Astrocyte (in vitro differentiated cells and primary cell): ENCODE data around the gene CA5B. TPM values are rescaled to one million over a fixed set of nuclear protein-coding genes. Genes with fewer than 3 reads are reported as not detected.
A peak's percentile ranks its signal among the peaks of the same experiment; 100 is the strongest.

ENCODE experiments used
- DNase-seq: peaks from one replicate; pipeline ENCODE4 v3.0.0-alpha.2; 2010; ENCODE audit warnings: low read depth
- FAIRE-seq: peaks from 2 replicates; lab custom pipeline; 2011; peaks lifted over from hg19 to GRCh38; lab: Jason Lieb, UNC
- H2AFZ ChIP-seq: 2 replicates; pipeline ENCODE4 v1.6.0; 2012; ENCODE audit warnings: low read depth, low read length, inconsistent platforms
- H3K27ac ChIP-seq: 2 replicates; pipeline ENCODE4 v1.5.1; 2011; ENCODE audit warnings: low read depth, low read length, inconsistent platforms
- H3K27me3 ChIP-seq: 2 replicates; pipeline ENCODE4 v1.6.0; 2011; ENCODE audit warnings: low read length, inconsistent platforms; ENCODE audit not compliant: insufficient read depth
- H3K36me3 ChIP-seq: 2 replicates; pipeline ENCODE4 v1.5.1; 2011; ENCODE audit warnings: low read length, inconsistent platforms; ENCODE audit not compliant: insufficient read depth
- H3K4me1 ChIP-seq: 2 replicates; pipeline ENCODE4 v1.5.1; 2011; ENCODE audit warnings: low read length, inconsistent platforms; ENCODE audit not compliant: insufficient read depth
- H3K4me2 ChIP-seq: 2 replicates; pipeline ENCODE4 v1.6.0; 2012; ENCODE audit warnings: low read length, inconsistent platforms
- H3K4me3 ChIP-seq: 2 replicates; pipeline ENCODE4 v1.5.1; 2011; ENCODE audit warnings: low read depth, mild to moderate bottlenecking, low read length, inconsistent platforms; ENCODE audit not compliant: insufficient read depth
- H3K79me2 ChIP-seq: 2 replicates; pipeline ENCODE4 v1.6.0; 2012; ENCODE audit warnings: mild to moderate bottlenecking, low read length, inconsistent platforms; ENCODE audit not compliant: insufficient read depth
- H3K9ac ChIP-seq: 2 replicates; pipeline ENCODE4 v1.6.0; 2012; ENCODE audit warnings: mild to moderate bottlenecking, low read length, inconsistent platforms
- H3K9me3 ChIP-seq: 2 replicates; pipeline ENCODE4 v1.5.1; 2012; ENCODE audit warnings: low read depth, mild to moderate bottlenecking, low read length, inconsistent platforms; ENCODE audit not compliant: insufficient read depth
- H4K20me1 ChIP-seq: 2 replicates; pipeline ENCODE4 v1.6.0; 2012; ENCODE audit warnings: low read length, inconsistent platforms; ENCODE audit not compliant: insufficient read depth
- H3K27ac Mint-ChIP-seq: one replicate; pipeline ENCODE4 v1.8.0; 2021; ENCODE audit warnings: mild to moderate bottlenecking, mixed read lengths; ENCODE audit not compliant: unreplicated experiment
- H3K27me3 Mint-ChIP-seq: one replicate; pipeline ENCODE4 v1.8.0; 2021; ENCODE audit warnings: low read depth, mixed read lengths; ENCODE audit not compliant: unreplicated experiment
- H3K36me3 Mint-ChIP-seq: one replicate; pipeline ENCODE4 v1.8.0; 2021; ENCODE audit warnings: low read depth, mixed read lengths; ENCODE audit not compliant: unreplicated experiment
- H3K4me1 Mint-ChIP-seq: one replicate; pipeline ENCODE4 v1.8.0; 2021; ENCODE audit warnings: low read depth, mixed read lengths; ENCODE audit not compliant: unreplicated experiment
- H3K4me3 Mint-ChIP-seq: one replicate; pipeline ENCODE4 v1.8.0; 2021; ENCODE audit warnings: mild to moderate bottlenecking, moderate library complexity, mixed read lengths; ENCODE audit not compliant: unreplicated experiment
- H3K9me3 Mint-ChIP-seq: one replicate; pipeline ENCODE4 v1.8.0; 2021; ENCODE audit warnings: mild to moderate bottlenecking, mixed read lengths; ENCODE audit not compliant: unreplicated experiment
- CTCF ChIP-seq: IDR thresholded peaks from 2 replicates; pipeline ENCODE4 v1.5.1; 2011; ENCODE audit warnings: low read depth, mild to moderate bottlenecking, inconsistent platforms, low read length, moderate library complexity; ENCODE audit not compliant: insufficient read depth
- EZH2 ChIP-seq: IDR thresholded peaks from 2 replicates; pipeline ENCODE4 v1.6.1; 2012; ENCODE audit warnings: mild to moderate bottlenecking, low read length, inconsistent platforms; ENCODE audit not compliant: insufficient read depth
- total RNA-seq: library from RNA; stranded (reverse); gene quantifications from 2 replicates; pipeline ENCODE4 v1.2.1, GENCODE V29; 2021

CA5B gene
- total RNA-seq, 1 donor from 2014 or later = 6.4 TPM

GRCh38 chrX:15813416-15813815, 75.3 kb downstream of the CA5B start:
- H3K27me3 Mint-ChIP-seq = no peaks in the 10 kb centered on the region
- H3K9me3 ChIP-seq = no peaks in the 10 kb centered on the region
- H3K27ac Mint-ChIP-seq = no peak overlapping the region
- H3K4me2 ChIP-seq = no peak overlapping the region
- peaks cover 10% of the 10 kb centered on the region for H3K4me1 Mint-ChIP-seq
- H3K4me3 Mint-ChIP-seq = no peak overlapping the region
- TF ChIP-seq EZH2 = no peak
- TF ChIP-seq CTCF = no peak
- no peaks in the 10 kb centered on the region for H3K79me2 ChIP-seq
- no peaks in the 10 kb centered on the region for H3K36me3 Mint-ChIP-seq
- H3K9ac ChIP-seq = no peak overlapping the region
- no peaks in the 10 kb centered on the region for H3K27me3 ChIP-seq
- DNase-seq (no peak), FAIRE-seq (no peak)
- H3K4me3 ChIP-seq = no peak overlapping the region
- no peaks in the 10 kb centered on the region for H3K4me1 ChIP-seq
- no peaks in the 10 kb centered on the region for H3K9me3 Mint-ChIP-seq
- H3K27ac ChIP-seq = no peak overlapping the region
- no peaks in the 10 kb centered on the region for H4K20me1 ChIP-seq
- peaks cover 11% of the 10 kb centered on the region for H3K36me3 ChIP-seq
- H2AFZ ChIP-seq = no peak overlapping the region

GRCh38 chrX:15814771-15815365, 76.8 kb downstream of the CA5B start:
- Mint-ChIP-seq H3K4me1 (peaks cover 10% of the 10 kb centered on the region), H3K27me3 (no peaks in the 10 kb centered on the region), H3K36me3 (no peaks in the 10 kb centered on the region), H3K4me3 (no peak overlapping the region), H3K27ac (no peak overlapping the region), H3K9me3 (no peaks in the 10 kb centered on the region)
- Histone ChIP-seq H3K27ac (no peak overlapping the region), H3K79me2 (no peaks in the 10 kb centered on the region), H3K9me3 (no peaks in the 10 kb centered on the region), H3K9ac (no peak overlapping the region), H3K4me2 (no peak overlapping the region), H2AFZ (no peak overlapping the region), H4K20me1 (no peaks in the 10 kb centered on the region), H3K4me1 (no peaks in the 10 kb centered on the region), H3K36me3 (peaks cover 6% of the 10 kb centered on the region), H3K4me3 (no peak overlapping the region), H3K27me3 (no peaks in the 10 kb centered on the region)
- FAIRE-seq (peak; percentile 59), DNase-seq (no peak)
- TF ChIP-seq CTCF (no peak), EZH2 (no peak)

GRCh38 chrX:15815779-15816437, 77.8 kb downstream of the CA5B start:
- Histone ChIP-seq H3K27me3 (no peaks in the 10 kb centered on the region), H4K20me1 (no peaks in the 10 kb centered on the region), H3K4me2 (no peak overlapping the region), H2AFZ (no peak overlapping the region), H3K4me3 (no peak overlapping the region), H3K79me2 (no peaks in the 10 kb centered on the region), H3K4me1 (no peaks in the 10 kb centered on the region), H3K9me3 (no peaks in the 10 kb centered on the region), H3K36me3 (peaks cover 6% of the 10 kb centered on the region), H3K27ac (no peak overlapping the region), H3K9ac (no peak overlapping the region)
- Mint-ChIP-seq H3K36me3 (no peaks in the 10 kb centered on the region), H3K4me1 (peaks cover 10% of the 10 kb centered on the region), H3K9me3 (no peaks in the 10 kb centered on the region), H3K4me3 (no peak overlapping the region), H3K27me3 (no peaks in the 10 kb centered on the region), H3K27ac (peak overlapping the region; percentile 34)
- no peak for DNase-seq
- FAIRE-seq = peak; percentile 65
- TF ChIP-seq CTCF = no peak
- no peak for TF ChIP-seq EZH2
